K562 (cell line): ENCODE results near the gene PREB. TPM values are rescaled to one million over a fixed set of nuclear protein-coding genes. Genes with fewer than 3 reads are reported as not detected.

Experiments used
- ATAC-seq: fragments of 200-7000 bp; cut with Tn5 transposase; 3 replicates; pipeline ENCODE4 v1.9.1; 2020; ENCODE audit warnings: moderate library complexity
- BruUV-seq: library from RNA; stranded (reverse); fragments of 400-500 nt; replicated peaks from 2 replicates; lab custom pipeline; 2021; lab: Mats Ljungman, UMichigan
- CTCF ChIA-PET: fragments of 300-600 bp; formaldehyde crosslinking; extraction: SDS; loops from one replicate; lab custom pipeline; 2021; ENCODE audit warnings: low intra/inter-chr PET ratio; lab: Yijun Ruan, JAX
- POLR2A ChIA-PET: fragments of 300-600, 350-650 bp; sonication (Branson Sonifier 250); formaldehyde crosslinking; extraction: SDS; loops from one replicate; lab custom pipeline; 2021; ENCODE audit warnings: antibody characterized with exemption, inconsistent platforms; lab: Yijun Ruan, JAX
- DNase-seq, 4 experiments: peaks; one replicate each; pipeline versions ENCODE4 v3.0.0 to v3.0.0-alpha.2; 2011 to 2018; ENCODE audit warnings: low spot score in 3 of 4, mixed read lengths in 3 of 4; ENCODE audit errors: extremely low read depth in 1 of 4
- FAIRE-seq: peaks from 2 replicates; lab custom pipeline; 2011; peaks lifted over from hg19 to GRCh38; lab: Jason Lieb, UNC
- H2AFZ ChIP-seq: 2 replicates; pipeline ENCODE4 v1.6.0; 2011; ENCODE audit warnings: low read depth, low read length, control low read depth, inconsistent platforms
- H3K27ac ChIP-seq: fragments of 200-600 bp; 3 replicates; pipeline ENCODE4 v1.8.0; 2011; ENCODE audit warnings: low read depth, mild to moderate bottlenecking, control low read depth, inconsistent platforms, low read length, moderate library complexity, mixed read lengths; ENCODE audit errors: extremely low read depth
- H3K27me3 ChIP-seq, 2 experiments: fragments of 300-600 bp in 1 of 2; 2 replicates in 1 of 2; 3 replicates in 1 of 2; pipeline versions ENCODE4 v1.6.0 to v1.8.0; 2011; ENCODE audit warnings: inconsistent platforms in 2 of 2, low read length in 2 of 2, mild to moderate bottlenecking in 1 of 2, mixed read lengths in 1 of 2, moderate library complexity in 1 of 2; ENCODE audit not compliant: control insufficient read depth in 2 of 2, insufficient read depth in 2 of 2
- H3K36me3 ChIP-seq: fragments of 300-600 bp; 3 replicates; pipeline ENCODE4 v1.8.0; 2011; ENCODE audit warnings: mild to moderate bottlenecking, low read length, inconsistent platforms; ENCODE audit not compliant: control insufficient read depth, insufficient read depth
- H3K4me1 ChIP-seq, 2 experiments: fragments of 200-600 bp in 1 of 2; replicated peaks in 1 of 2; 2 replicates in 1 of 2; 3 replicates in 1 of 2; pipeline versions ENCODE4 v1.5.1 to v1.8.0; 2011; ENCODE audit warnings: inconsistent platforms in 2 of 2, low read length in 2 of 2, mild to moderate bottlenecking in 1 of 2, mixed read lengths in 1 of 2, moderate library complexity in 1 of 2; ENCODE audit not compliant: control insufficient read depth in 2 of 2, insufficient read depth in 2 of 2
- H3K4me2 ChIP-seq: 2 replicates; pipeline ENCODE4 v1.6.1; 2011; ENCODE audit warnings: low read length, control low read depth, inconsistent platforms, mixed read lengths; ENCODE audit not compliant: insufficient read depth
- H3K4me3 ChIP-seq: fragments of 200-600 bp; sonication (generic), shearing (Covaris generic); 2 replicates; pipeline ENCODE4 v1.5.1; 2016; ENCODE audit warnings: control low read depth, inconsistent platforms
- H3K79me2 ChIP-seq: fragments of 200-600 bp; 3 replicates; pipeline ENCODE4 v1.8.0; 2011; ENCODE audit warnings: low read length, inconsistent platforms; ENCODE audit not compliant: control insufficient read depth, insufficient read depth
- H3K9ac ChIP-seq, 2 experiments: 2 replicates each; pipeline versions ENCODE4 v1.6.0 to v1.6.1; 2011; ENCODE audit warnings: low read depth in 2 of 2, low read length in 2 of 2, control low read depth in 1 of 2, inconsistent platforms in 1 of 2, mild to moderate bottlenecking in 1 of 2, mixed read lengths in 1 of 2; ENCODE audit not compliant: insufficient read depth in 1 of 2
- H3K9me1 ChIP-seq: one replicate; pipeline ENCODE4 v1.6.0; 2011; ENCODE audit warnings: inconsistent platforms, mild to moderate bottlenecking, low read length, moderate library complexity; ENCODE audit not compliant: control insufficient read depth, insufficient read depth
- H3K9me3 ChIP-seq: replicated peaks from 2 replicates; pipeline ENCODE4 v1.5.1; 2011; ENCODE audit warnings: low read depth, low read length, inconsistent platforms; ENCODE audit not compliant: control insufficient read depth, insufficient read depth
- H4K20me1 ChIP-seq: replicated peaks from 2 replicates; pipeline ENCODE4 v1.6.1; 2011; ENCODE audit warnings: low read length, inconsistent platforms, mixed read lengths; ENCODE audit not compliant: control insufficient read depth, insufficient read depth
- ARNT ChIP-seq, 2 experiments: fragments of 450-650 bp; IDR thresholded peaks; 2 replicates each; pipeline ENCODE4 v1.6.1; 2016; ENCODE audit warnings: mild to moderate bottlenecking in 1 of 2
- ATF6 ChIP-seq: sonication (generic); formaldehyde crosslinking; IDR thresholded peaks from 2 replicates; pipeline ENCODE4 v1.4.0; 2020; ENCODE audit warnings: mild to moderate bottlenecking, missing genetic modification reagents
- BACH1 ChIP-seq: fragments of 200-800 bp; sonication (Bioruptor generic); IDR thresholded peaks from 2 replicates; pipeline ENCODE4 v1.6.1; 2016; ENCODE audit warnings: missing genetic modification characterization, missing compliant biosample characterization
- CEBPG ChIP-seq, 3 experiments: fragments of 200-800 bp in 1 of 3; sonication (Bioruptor generic) in 1 of 3; sonication (generic) in 1 of 3; formaldehyde crosslinking in 1 of 3; IDR thresholded peaks in 2 of 3; conservative IDR thresholded peaks in 1 of 3; 2 replicates each; pipeline versions ENCODE4 v1.6.1 to v1.8.0; 2016 to 2022; ENCODE audit warnings: missing compliant biosample characterization in 2 of 3, missing genetic modification characterization in 2 of 3, mild to moderate bottlenecking in 1 of 3, missing genetic modification reagents in 1 of 3
- DEAF1 ChIP-seq: fragments of 450-650 bp; formaldehyde crosslinking; IDR thresholded peaks from 2 replicates; pipeline ENCODE4 v1.4.0; 2020; ENCODE audit warnings: mild to moderate bottlenecking, moderate library complexity
- GATAD2B ChIP-seq: fragments of 450-650 bp; IDR thresholded peaks from 2 replicates; pipeline ENCODE4 v1.6.1; 2017; ENCODE audit warnings: mild to moderate bottlenecking, borderline replicate concordance
- HDAC1 ChIP-seq, 2 experiments: fragments of 450-650 bp; IDR thresholded peaks; 2 replicates each; pipeline ENCODE4 v1.6.1; 2016 to 2017; ENCODE audit warnings: inconsistent platforms in 1 of 2, mild to moderate bottlenecking in 1 of 2, moderate library complexity in 1 of 2
- NUFIP1 ChIP-seq: fragments of 450-650 bp; IDR thresholded peaks from 2 replicates; pipeline ENCODE4 v1.6.1; 2018; ENCODE audit not compliant: partially characterized antibody
- ZC3H4 ChIP-seq: sonication (generic); formaldehyde crosslinking; IDR thresholded peaks from 2 replicates; pipeline ENCODE4 v1.9.0; 2021; ENCODE audit warnings: missing genetic modification reagents, borderline replicate concordance
- ZNF165 ChIP-seq: fragments of 250-450 bp; sonication (Bioruptor Pico); IDR thresholded peaks from 2 replicates; pipeline ENCODE4 v1.4.0; 2020; ENCODE audit warnings: borderline replicate concordance
- ZNF197 ChIP-seq: fragments of 200-800 bp; sonication (Bioruptor generic); IDR thresholded peaks from 2 replicates; pipeline ENCODE4 v1.6.1; 2016; ENCODE audit warnings: low read depth, missing genetic modification characterization, missing compliant biosample characterization
- WGBS: fragments of 100-300 bp; shearing (Covaris generic); methylation state at CpG from one replicate; pipeline ENCODE4 v1.1.6; 2016; ENCODE audit warnings: low coverage, mixed read lengths; ENCODE audit not compliant: insufficient coverage; ENCODE audit errors: missing lambda C conversion rate; 5-methylcytosine and 5-hydroxymethylcytosine counted together
- in situ Hi-C: fragments of 300-500 bp; cut with MboI; formaldehyde crosslinking; loops from 4 replicates; pipeline ENCODE4 v1.15.0; 2018; ENCODE audit warnings: inconsistent platforms, mixed read lengths
- intact Hi-C: fragments of 100-400 bp; cut with micrococcal nuclease; formaldehyde crosslinking; loops from 2 replicates; pipeline ENCODE4 v1.14.2; 2022
- polyA plus RNA-seq, 8 experiments: library from polyadenylated mRNA; depleted of rRNA in 4 of 8; stranded (reverse) in 5 of 8; unstranded in 3 of 8; fragments of >200 nt; fragmentation: Nextera tagmentation in 2 of 8; fragmentation: Illumina TruSeq in 1 of 8; extraction: Ambion mirVana in 2 of 8; extraction: Trizol in 1 of 8; gene quantifications; 2 replicates each; pipeline versions ENCODE4 v1.2.1 to v1.2.3, GENCODE V29; 2011 to 2014; ENCODE audit warnings: inconsistent platforms in 1 of 8, missing spikeins in 1 of 8
- total RNA-seq, 7 experiments: library from RNA; depleted of rRNA in 6 of 7; stranded (reverse); fragments of >200 nt in 6 of 7; fragmentation: Illumina TruSeq in 2 of 7; extraction: Trizol in 2 of 7; gene quantifications; 2 replicates each; pipeline versions ENCODE4 v1.2.1 to v1.2.3, GENCODE V29; 2011 to 2021; ENCODE audit warnings: low replicate concordance in 1 of 7
- TF ChIP-seq, protein P1 (sequence below), 2 experiments: fragments of 450-650 bp in 1 of 2; sonication (generic) in 1 of 2; formaldehyde crosslinking; conservative IDR thresholded peaks; 2 replicates each; pipeline versions ENCODE4 v1.4.0 to v1.8.1; 2020 to 2022; ENCODE audit warnings: mild to moderate bottlenecking in 1 of 2, missing genetic modification reagents in 1 of 2
- TF ChIP-seq, protein P2 (sequence below): fragments of 450-650 bp; IDR thresholded peaks from 2 replicates; pipeline ENCODE4 v1.6.1; 2016; ENCODE audit warnings: borderline replicate concordance

PREB gene
- total and polyA plus RNA-seq, 9 of the 15 experiments (the other 6 are each of a cell fraction or from before 2014, with no cell fraction given) = 35.1 to 84.2 (median 67.2) TPM

- no peak for TF ChIP-seq DEAF1
- TF ChIP-seq NUFIP1 = no peak
- no peak for TF ChIP-seq BACH1
- no peak for TF ChIP-seq CEBPG (CRISPR knock-in tag; IDR thresholded peaks at IDR 0.05)
- no peak for TF ChIP-seq CEBPG (tag; conservative IDR thresholded peaks at IDR 0.05 in 1 of 2, IDR thresholded peaks at IDR 0.05 in 1 of 2)
- no peak for TF ChIP-seq ZNF197 (CRISPR knock-in tag)
- TF ChIP-seq ZC3H4 (CRISPR knock-in tag) = no peak
- TF ChIP-seq ARNT (IDR thresholded peaks at IDR 0.05) = no peak
- no peak for TF ChIP-seq GATAD2B
Observed at GRCh38 chr2:27184115-27184514, 49.7 kb upstream of the PREB start (continued).

- no peak for ATAC-seq
- peaks cover 0 to 10% of the 10 kb centered on the region in 2 experiments; a peak in 3 of 5 replicates for H3K4me1 ChIP-seq
- BruUV-seq = no TSS peak
- H3K36me3 ChIP-seq = no peaks in the 10 kb centered on the region
- H2AFZ ChIP-seq = no peak overlapping the region
- H3K27ac ChIP-seq = no peak overlapping the region
- TF ChIP-seq, protein P1, sequence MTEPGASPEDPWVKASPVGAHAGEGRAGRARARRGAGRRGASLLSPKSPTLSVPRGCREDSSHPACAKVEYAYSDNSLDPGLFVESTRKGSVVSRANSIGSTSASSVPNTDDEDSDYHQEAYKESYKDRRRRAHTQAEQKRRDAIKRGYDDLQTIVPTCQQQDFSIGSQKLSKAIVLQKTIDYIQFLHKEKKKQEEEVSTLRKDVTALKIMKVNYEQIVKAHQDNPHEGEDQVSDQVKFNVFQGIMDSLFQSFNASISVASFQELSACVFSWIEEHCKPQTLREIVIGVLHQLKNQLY (CRISPR knock-in tag; conservative IDR thresholded peaks at IDR 0.05) = no peak
- TF ChIP-seq ZNF165 = no peak
- TF ChIP-seq, protein P2, sequence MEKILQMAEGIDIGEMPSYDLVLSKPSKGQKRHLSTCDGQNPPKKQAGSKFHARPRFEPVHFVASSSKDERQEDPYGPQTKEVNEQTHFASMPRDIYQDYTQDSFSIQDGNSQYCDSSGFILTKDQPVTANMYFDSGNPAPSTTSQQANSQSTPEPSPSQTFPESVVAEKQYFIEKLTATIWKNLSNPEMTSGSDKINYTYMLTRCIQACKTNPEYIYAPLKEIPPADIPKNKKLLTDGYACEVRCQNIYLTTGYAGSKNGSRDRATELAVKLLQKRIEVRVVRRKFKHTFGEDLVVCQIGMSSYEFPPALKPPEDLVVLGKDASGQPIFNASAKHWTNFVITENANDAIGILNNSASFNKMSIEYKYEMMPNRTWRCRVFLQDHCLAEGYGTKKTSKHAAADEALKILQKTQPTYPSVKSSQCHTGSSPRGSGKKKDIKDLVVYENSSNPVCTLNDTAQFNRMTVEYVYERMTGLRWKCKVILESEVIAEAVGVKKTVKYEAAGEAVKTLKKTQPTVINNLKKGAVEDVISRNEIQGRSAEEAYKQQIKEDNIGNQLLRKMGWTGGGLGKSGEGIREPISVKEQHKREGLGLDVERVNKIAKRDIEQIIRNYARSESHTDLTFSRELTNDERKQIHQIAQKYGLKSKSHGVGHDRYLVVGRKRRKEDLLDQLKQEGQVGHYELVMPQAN = no peak
- no peak for TF ChIP-seq ATF6 (CRISPR knock-in tag)
- no peak for TF ChIP-seq HDAC1 (IDR thresholded peaks at IDR 0.05)
- H3K9ac ChIP-seq = no peak overlapping the region
- no peak for FAIRE-seq
- ChIA-PET CTCF (no interaction called here), POLR2A (no interaction called here)
- intact Hi-C loops = loop anchor here (10.0 kb wide), 1 partner anchor 338 kb away; the partner anchor contains the start of gene DPYSL5
- H3K9me3 ChIP-seq = no peaks in the 10 kb centered on the region
- H3K79me2 ChIP-seq = no peaks in the 10 kb centered on the region
- 24% methylated on average over 4 of the region's 4 CpGs for WGBS
- in situ Hi-C loops = no loop called here
- H4K20me1 ChIP-seq = no peaks in the 10 kb centered on the region
- no peak for DNase-seq
- H3K27me3 ChIP-seq = peaks cover 3 to 4% of the 10 kb centered on the region in 2 experiments; a peak in 3 of 5 replicates
- no peak overlapping the region for H3K4me3 ChIP-seq
- H3K4me2 ChIP-seq = no peak overlapping the region
- H3K9me1 ChIP-seq = no peaks in the 10 kb centered on the region
Observed at GRCh38 chr2:27182346-27182745, 47.9 kb upstream of the PREB start.
